HEK293T (cell line): ENCODE data around the gene GTPBP1.
A peak's percentile ranks its signal among the peaks of the same experiment; 100 is the strongest.

ENCODE experiments used
- CTCF ChIA-PET: fragments of 350-600 bp; formaldehyde crosslinking; extraction: SDS; loops from one replicate; lab custom pipeline; 2021; ENCODE audit warnings: antibody characterized with exemption, inconsistent platforms; lab: Yijun Ruan, JAX
- POLR2A ChIA-PET: fragments of 350-600 bp; formaldehyde crosslinking; extraction: SDS; loops from one replicate; lab custom pipeline; 2020; ENCODE audit warnings: antibody characterized with exemption, inconsistent platforms; lab: Yijun Ruan, JAX
- DNase-seq: peaks from one replicate; pipeline ENCODE4 v3.0.0; 2012; ENCODE audit warnings: mixed read lengths; ENCODE audit errors: extremely low spot score
- ARNT ChIP-seq: fragments of 450-650 bp; IDR thresholded peaks from 2 replicates; pipeline ENCODE4 v1.6.1; 2017; ENCODE audit warnings: mild to moderate bottlenecking
- BHLHE40 ChIP-seq: fragments of 450-650 bp; IDR thresholded peaks from 2 replicates; pipeline ENCODE4 v1.6.1; 2016; ENCODE audit warnings: mild to moderate bottlenecking, moderate library complexity, borderline replicate concordance
- CTBP1 ChIP-seq: fragments of 450-650 bp; IDR thresholded peaks from 2 replicates; pipeline ENCODE4 v1.6.1; 2016; ENCODE audit warnings: borderline replicate concordance
- ELF4 ChIP-seq: fragments of 450-650 bp; IDR thresholded peaks from 2 replicates; pipeline ENCODE4 v1.6.1; 2017; ENCODE audit warnings: antibody characterized with exemption
- FOXA1 ChIP-seq: fragments of 450-650 bp; IDR thresholded peaks from 2 replicates; pipeline ENCODE4 v1.6.1; 2016; ENCODE audit warnings: mild to moderate bottlenecking
- FOXK2 ChIP-seq: fragments of 450-650 bp; IDR thresholded peaks from 2 replicates; pipeline ENCODE4 v1.6.1; 2016; ENCODE audit warnings: mild to moderate bottlenecking
- FOXM1 ChIP-seq: fragments of 450-650 bp; IDR thresholded peaks from 2 replicates; pipeline ENCODE4 v1.6.1; 2017; ENCODE audit warnings: mild to moderate bottlenecking, borderline replicate concordance
- HDGF ChIP-seq: fragments of 450-650 bp; IDR thresholded peaks from 2 replicates; pipeline ENCODE4 v1.6.1; 2017; ENCODE audit warnings: antibody characterized with exemption, borderline replicate concordance
- L3MBTL2 ChIP-seq: fragments of 450-650 bp; conservative IDR thresholded peaks from 2 replicates; pipeline ENCODE4 v1.6.1; 2016; ENCODE audit warnings: mild to moderate bottlenecking
- LEF1 ChIP-seq: fragments of 450-650 bp; IDR thresholded peaks from 2 replicates; pipeline ENCODE4 v1.6.1; 2017; ENCODE audit warnings: mild to moderate bottlenecking, borderline replicate concordance
- NFRKB ChIP-seq: fragments of 450-650 bp; IDR thresholded peaks from 2 replicates; pipeline ENCODE4 v1.6.1; 2016; ENCODE audit warnings: mild to moderate bottlenecking, moderate library complexity
- SP1 ChIP-seq: fragments of 450-650 bp; IDR thresholded peaks from 2 replicates; pipeline ENCODE4 v1.6.1; 2017
- SUZ12 ChIP-seq: fragments of 450-650 bp; IDR thresholded peaks from 2 replicates; pipeline ENCODE4 v1.6.1; 2016; ENCODE audit warnings: mild to moderate bottlenecking
- TARDBP ChIP-seq: fragments of 450-650 bp; IDR thresholded peaks from 2 replicates; pipeline ENCODE4 v1.6.1; 2016
- ZNF384 ChIP-seq: fragments of 450-650 bp; IDR thresholded peaks from 2 replicates; pipeline ENCODE4 v1.6.1; 2016
- TF ChIP-seq, protein P1 (sequence below): fragments of 450-650 bp; IDR thresholded peaks from 2 replicates; pipeline ENCODE4 v1.6.1; 2016

The GTPBP1 gene

DNA sequence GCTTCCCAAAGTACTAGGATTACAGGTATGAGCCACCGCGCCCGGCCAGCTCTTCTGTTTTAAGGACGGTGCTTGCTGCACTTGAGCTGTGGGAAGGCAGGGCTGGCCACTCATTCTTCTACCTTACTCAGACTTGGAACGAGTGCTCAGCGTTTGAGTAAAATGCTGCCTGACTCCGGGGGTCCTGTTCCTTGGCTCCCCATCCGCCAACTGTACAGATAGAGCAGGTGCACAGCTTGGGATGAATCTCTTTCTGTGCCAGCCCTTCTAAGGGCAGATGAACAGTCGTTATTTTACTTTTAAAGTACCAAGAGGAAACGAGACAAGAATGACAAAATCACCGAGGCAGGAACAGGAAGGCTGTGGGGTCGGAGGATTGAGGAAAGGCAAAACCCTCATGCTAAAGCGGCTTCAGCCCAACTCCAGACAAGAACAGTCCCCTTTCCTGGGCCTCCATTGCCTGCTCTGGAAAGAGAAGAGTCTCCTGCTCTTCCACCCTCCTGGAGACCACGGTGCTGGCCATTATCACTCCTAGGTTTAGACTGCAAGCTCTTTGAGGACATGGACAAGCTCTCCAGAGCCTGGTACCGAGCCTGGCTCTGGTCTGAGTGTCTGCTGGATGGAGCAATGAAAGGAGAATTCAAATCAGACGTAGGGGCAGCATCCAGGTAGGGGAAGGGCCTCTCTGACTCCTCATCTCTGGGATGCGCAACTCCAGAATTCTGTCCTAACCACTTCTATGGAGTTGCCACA, 51.1 kb downstream of the GTPBP1 start:
- CTCF ChIA-PET, result interaction anchor here (1.1 to 5.0 kb wide), 2 partner anchors 11 kb away, joined by 3 to 43 read pairs; no protein-coding TSS in a partner anchor
- no peak for DNase-seq
- TF ChIP-seq TARDBP, result no peak
- no peak for TF ChIP-seq ELF4
- no peak for TF ChIP-seq FOXM1
- TF ChIP-seq FOXA1, result no peak
- no peak for TF ChIP-seq NFRKB
- TF ChIP-seq SP1, result no peak
- TF ChIP-seq HDGF, result no peak
- TF ChIP-seq SUZ12, result no peak
- TF ChIP-seq L3MBTL2, result no peak
- no peak for TF ChIP-seq FOXK2
- TF ChIP-seq, protein P1, sequence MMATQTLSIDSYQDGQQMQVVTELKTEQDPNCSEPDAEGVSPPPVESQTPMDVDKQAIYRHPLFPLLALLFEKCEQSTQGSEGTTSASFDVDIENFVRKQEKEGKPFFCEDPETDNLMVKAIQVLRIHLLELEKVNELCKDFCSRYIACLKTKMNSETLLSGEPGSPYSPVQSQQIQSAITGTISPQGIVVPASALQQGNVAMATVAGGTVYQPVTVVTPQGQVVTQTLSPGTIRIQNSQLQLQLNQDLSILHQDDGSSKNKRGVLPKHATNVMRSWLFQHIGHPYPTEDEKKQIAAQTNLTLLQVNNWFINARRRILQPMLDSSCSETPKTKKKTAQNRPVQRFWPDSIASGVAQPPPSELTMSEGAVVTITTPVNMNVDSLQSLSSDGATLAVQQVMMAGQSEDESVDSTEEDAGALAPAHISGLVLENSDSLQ, result no peak
- TF ChIP-seq CTBP1, result no peak
- TF ChIP-seq LEF1, result no peak
- no peak for TF ChIP-seq ZNF384
- TF ChIP-seq ARNT, result no peak
- no peak for TF ChIP-seq BHLHE40
- POLR2A ChIA-PET, result interaction anchor here (0.6 to 1.1 kb wide), 4 partner anchors 11 to 75 kb away, joined by 3 read pairs; no protein-coding TSS in a partner anchor

DNA sequence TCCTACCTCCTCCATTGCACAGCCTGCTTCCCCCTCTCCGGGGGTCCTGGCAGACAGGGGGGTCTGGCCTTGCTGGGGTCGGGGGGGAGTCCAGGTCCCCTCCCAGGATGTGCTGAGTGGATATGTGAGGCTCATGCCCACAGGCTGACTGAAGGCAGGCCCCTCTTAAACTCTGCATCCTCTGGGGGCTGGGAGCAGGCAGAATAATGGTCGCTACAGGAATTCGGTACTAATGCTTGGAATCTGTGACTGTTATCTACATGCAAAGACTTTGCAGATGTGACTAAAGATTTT, 51.7 kb downstream of the GTPBP1 start:
- ChIA-PET POLR2A (no interaction called here), CTCF (interaction anchor here (1.1 to 5.0 kb wide), 2 partner anchors 10 to 11 kb away, joined by 3 to 43 read pairs; no protein-coding TSS in a partner anchor)
- DNase-seq, result no peak
- TF ChIP-seq CTBP1, result no peak
- TF ChIP-seq FOXM1, result no peak
- no peak for TF ChIP-seq ARNT
- TF ChIP-seq TARDBP, result no peak

DNA sequence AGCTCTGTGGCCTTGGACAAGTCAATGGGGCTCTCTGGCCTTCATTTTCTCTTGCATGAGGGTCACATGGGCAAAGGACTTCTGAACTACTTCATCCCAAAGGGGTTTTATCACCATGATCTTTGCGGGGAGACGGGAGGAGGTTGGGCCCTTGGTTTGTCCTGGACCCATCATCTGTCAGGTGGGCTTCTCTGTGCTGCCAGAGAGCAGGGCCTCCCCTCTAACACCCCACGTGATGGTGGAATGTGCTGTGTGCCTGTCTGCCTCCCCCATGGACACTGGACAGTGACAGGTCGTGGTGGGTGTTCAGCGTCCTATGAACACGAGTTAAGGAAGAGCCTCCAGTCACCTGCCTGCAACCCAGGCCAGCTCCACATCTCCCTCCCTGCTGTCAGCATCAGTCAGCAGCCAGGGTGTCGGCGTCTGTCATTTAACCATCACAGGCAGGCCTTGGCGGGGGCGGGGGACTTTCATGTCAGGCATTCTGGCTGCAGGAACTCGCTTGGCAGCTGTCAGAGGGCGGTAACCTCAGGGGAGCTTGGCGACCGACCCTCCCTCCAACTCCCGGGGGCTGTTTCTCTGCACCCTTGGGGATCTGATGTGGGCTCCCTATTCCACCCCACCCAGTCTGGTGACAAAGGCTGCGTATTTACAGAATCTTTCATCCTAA, 52.7 kb downstream of the GTPBP1 start:
- DNase-seq, result no peak
- no peak for TF ChIP-seq L3MBTL2
- TF ChIP-seq, protein P1, result 0 out of 2 replicates have a peak, but pooled peaks have one; percentile 7
- ChIA-PET CTCF (interaction anchor here (0.6 to 5.0 kb wide), 3 partner anchors 9 to 104 kb away, joined by 3 to 43 read pairs (median 3); no protein-coding TSS in a partner anchor), POLR2A (interaction anchor here (0.6 to 1.7 kb wide), 3 partner anchors 10 to 112 kb away, joined by 3 to 5 read pairs (median 3); no protein-coding TSS in a partner anchor)

DNA sequence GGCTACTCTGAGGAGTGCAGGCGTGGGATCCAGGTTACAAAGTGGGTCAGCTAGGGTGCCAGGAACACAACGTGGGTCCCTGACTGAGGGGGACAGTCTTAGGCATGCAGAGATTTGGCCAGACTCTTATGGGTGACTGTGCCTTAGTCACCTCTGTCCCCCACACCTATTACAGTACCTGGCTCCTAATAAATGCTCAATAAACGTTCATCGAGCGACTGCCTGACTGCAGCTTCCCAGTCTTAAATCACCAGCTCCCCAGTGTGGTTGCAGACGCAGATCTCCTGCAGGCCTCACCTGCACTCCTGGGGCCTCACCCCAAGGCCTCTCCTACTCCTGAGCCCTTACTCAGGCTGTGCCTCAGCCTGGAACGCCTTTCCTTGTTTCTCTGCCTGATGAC, 53.3 kb downstream of the GTPBP1 start:
- DNase-seq, result no peak
- no peak for TF ChIP-seq FOXK2
- TF ChIP-seq, protein P1, result no peak
- no peak for TF ChIP-seq ZNF384
- no peak for TF ChIP-seq ARNT
- TF ChIP-seq CTBP1, result no peak
- TF ChIP-seq HDGF, result no peak
- no peak for TF ChIP-seq ELF4
- TF ChIP-seq L3MBTL2, result no peak
- TF ChIP-seq LEF1, result no peak
- TF ChIP-seq FOXA1, result no peak
- TF ChIP-seq FOXM1, result no peak
- no peak for TF ChIP-seq SP1
- POLR2A ChIA-PET, result interaction anchor here (1.0 to 1.7 kb wide), 2 partner anchors 10 to 112 kb away, joined by 3 to 5 read pairs; no protein-coding TSS in a partner anchor
- CTCF ChIA-PET, result interaction anchor here (0.6 to 5.0 kb wide), 3 partner anchors 9 to 104 kb away, joined by 3 to 43 read pairs (median 3); no protein-coding TSS in a partner anchor

DNA sequence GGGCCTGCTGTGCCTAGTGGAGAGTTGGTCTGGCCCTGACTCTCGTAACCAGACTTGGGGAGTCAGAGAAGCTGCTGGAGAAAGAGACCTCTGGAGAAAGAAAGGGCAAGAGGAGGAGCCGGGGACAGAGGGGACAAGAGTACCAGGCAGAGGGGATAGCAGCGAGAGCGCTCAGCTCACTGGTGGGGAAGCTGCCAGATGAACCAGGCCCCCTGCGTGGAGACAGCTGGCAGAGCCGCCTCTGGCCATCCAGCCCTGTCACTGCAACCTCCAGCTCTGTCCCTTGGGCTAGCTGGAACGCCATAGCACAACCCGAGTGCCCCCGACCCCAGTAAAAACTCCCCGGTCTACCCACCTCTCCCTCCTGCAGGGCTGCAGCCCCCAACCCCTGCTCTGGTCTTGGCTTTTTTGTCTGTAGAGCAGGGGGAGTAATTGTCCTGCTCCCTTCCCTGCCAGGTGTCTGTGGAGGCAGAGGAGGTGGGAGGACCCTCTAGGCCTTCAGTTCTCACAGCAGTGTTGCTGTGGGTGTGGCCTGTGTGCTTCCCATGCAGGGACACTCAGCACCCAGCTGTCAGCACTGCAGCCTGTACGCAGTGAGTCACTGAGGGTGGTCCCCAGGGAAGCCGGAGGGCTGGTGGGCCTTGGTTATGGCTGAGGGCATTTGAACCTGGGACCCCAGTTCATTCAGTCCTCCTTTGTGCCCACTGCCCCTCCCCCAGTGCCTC, 54.9 kb downstream of the GTPBP1 start:
- DNase-seq, result no peak
- TF ChIP-seq CTBP1 (no peak), L3MBTL2 (no peak), TARDBP (no peak), SUZ12 (no peak)
- ChIA-PET POLR2A (interaction anchor here (1.7 kb wide), 1 partner anchor 8 kb away, joined by 5 read pairs; no protein-coding TSS in a partner anchor), CTCF (interaction anchor here (5.0 kb wide), 1 partner anchor 7 kb away, joined by 43 read pairs; no protein-coding TSS in a partner anchor)
